Esophagus muscularis mucosa (tissue), 4 donors: Measurements from ENCODE around the gene B3GALT4. TPM values are rescaled to one million over a fixed set of nuclear protein-coding genes. Genes with fewer than 3 reads are reported as not detected.

ENCODE experiments used
- DNase-seq: peaks from one replicate; pipeline ENCODE4 v3.0.0-alpha.2; 2017; ENCODE audit errors: extremely low spot score
- H3K27ac ChIP-seq, 4 donors: fragments of 200-600 bp; sonication (generic); replicated peaks in 1 of 4; 1 replicate in 3 of 4; 2 replicates in 1 of 4; pipeline ENCODE4 v1.5.1; 2016 to 2019; ENCODE audit warnings: mild to moderate bottlenecking in 1 of 4
- H3K27me3 ChIP-seq, 4 donors: fragments of 200-600 bp; sonication (generic); one replicate each; pipeline versions ENCODE4 v1.5.1 to v1.6.0; 2016 to 2019
- H3K36me3 ChIP-seq, 4 donors: fragments of 200-600 bp; sonication (generic); one replicate each; pipeline ENCODE4 v1.5.1; 2016 to 2019
- H3K4me1 ChIP-seq, 4 donors: fragments of 200-600 bp; sonication (generic); one replicate each; pipeline ENCODE4 v1.5.1; 2016 to 2019
- H3K4me3 ChIP-seq, 4 donors: fragments of 200-600 bp; sonication (generic); 1 replicate in 2 of 4; 2 replicates in 2 of 4; pipeline ENCODE4 v1.5.1; 2016 to 2019; ENCODE audit warnings: mild to moderate bottlenecking in 4 of 4, moderate library complexity in 1 of 4
- H3K9me3 ChIP-seq, 4 donors: fragments of 200-600 bp; sonication (generic); 1 replicate in 3 of 4; 2 replicates in 1 of 4; pipeline ENCODE4 v1.5.1; 2016 to 2019
- CTCF ChIP-seq, 3 experiments: fragments of 200-600 bp in 2 of 3; fragments of 450-650 bp in 1 of 3; sonication (generic) in 2 of 3; IDR thresholded peaks; one replicate each; pipeline ENCODE4 v1.5.1; 2017 to 2019; ENCODE audit warnings: antibody characterized with exemption in 3 of 3, mild to moderate bottlenecking in 2 of 3, moderate library complexity in 1 of 3
- EP300 ChIP-seq: sonication (generic); formaldehyde crosslinking; IDR thresholded peaks from one replicate; pipeline ENCODE4 v1.6.1; 2017; ENCODE audit warnings: antibody characterized with exemption
- POLR2A ChIP-seq: fragments of 450-650 bp; IDR thresholded peaks from one replicate; pipeline ENCODE4 v1.6.1; 2017; ENCODE audit warnings: antibody characterized with exemption, moderate library complexity, mild to moderate bottlenecking, low read depth
- POLR2AphosphoS5 ChIP-seq, 2 donors: sonication (generic); formaldehyde crosslinking; IDR thresholded peaks; one replicate each; pipeline ENCODE4 v1.6.1; 2017; ENCODE audit warnings: antibody characterized with exemption in 2 of 2
- WGBS: methylation state at CpG from one replicate; pipeline ENCODE4 v1.1.5; 2018; 5-methylcytosine and 5-hydroxymethylcytosine counted together
- intact Hi-C: fragments of 100-400 bp; cut with DNase I; formaldehyde crosslinking; loops from one replicate; pipeline ENCODE4 v1.15.1; 2023
- total RNA-seq, 4 donors: library from RNA; depleted of rRNA; stranded (reverse); fragments of >200 nt; gene quantifications; one replicate each; pipeline versions ENCODE4 v1.1.0 to v1.2.1, GENCODE V29; 2016

The B3GALT4 gene
- total RNA-seq, 4 donors from 2014 or later: 13.1 to 26.8 (median 24.2) TPM

GRCh38 chr6:33286946-33287914 is 10.3 kb downstream of the B3GALT4 start:
- peaks cover 20 to 31% (median 26%) of the 10 kb centered on the region in 4 donors for H3K4me1 ChIP-seq
- no peak for DNase-seq
- intact Hi-C loops: no loop called here
- TF ChIP-seq POLR2A (no peak), CTCF (IDR thresholded peaks at IDR 0.05) (no peak), EP300 (no peak), POLR2AphosphoS5 (IDR thresholded peaks at IDR 0.05) (no peak)
- H3K4me3 ChIP-seq: no peak overlapping the region
- H3K36me3 ChIP-seq: peaks cover 34 to 74% (median 69%) of the 10 kb centered on the region in 4 donors
- H3K27ac ChIP-seq: no peak overlapping the region
- no peaks in the 10 kb centered on the region for H3K9me3 ChIP-seq
- 91% methylated on average over 18 of the region's 22 CpGs for WGBS
- no peaks in the 10 kb centered on the region for H3K27me3 ChIP-seq

- TF ChIP-seq POLR2A (no peak), POLR2AphosphoS5 (IDR thresholded peaks at IDR 0.05) (no peak), EP300 (no peak), CTCF (IDR thresholded peaks at IDR 0.05) (no peak)
- Histone ChIP-seq H3K27ac (peak overlapping the region; percentile 72 to 87 (median 81)), H3K27me3 (no peaks in the 10 kb centered on the region), H3K9me3 (no peaks in the 10 kb centered on the region), H3K4me3 (peak overlapping the region; percentile 62 to 76 (median 75)), H3K36me3 (peaks cover 33 to 74% (median 69%) of the 10 kb centered on the region in 4 donors), H3K4me1 (peaks cover 20 to 31% (median 26%) of the 10 kb centered on the region in 4 donors)
- intact Hi-C loops: no loop called here
- 30% methylated on average over 10 of the region's 21 CpGs for WGBS
- DNase-seq: no peak
Observed at GRCh38 chr6:33288141-33288920, 11.4 kb downstream of the B3GALT4 start.

- H3K9me3 ChIP-seq: no peaks in the 10 kb centered on the region
- TF ChIP-seq POLR2AphosphoS5 (IDR thresholded peaks at IDR 0.05): peak; percentile 55 to 82
- no peak for TF ChIP-seq EP300
- TF ChIP-seq CTCF (IDR thresholded peaks at IDR 0.05): peak in 1 of 3 experiments; percentile 4
- TF ChIP-seq POLR2A: peak; percentile 9
- WGBS: under 1% methylated on average over 38 of the region's 43 CpGs
- peak within 1 kb of the TSS; percentile 62 to 76 (median 75) for H3K4me3 ChIP-seq
- peaks cover 20 to 32% (median 26%) of the 10 kb centered on the region in 4 donors for H3K4me1 ChIP-seq
- peak; percentile 95 for DNase-seq
- peak within 1 kb of the TSS; percentile 72 to 87 (median 81) for H3K27ac ChIP-seq
- no peaks in the 10 kb centered on the region for H3K27me3 ChIP-seq
- H3K36me3 ChIP-seq: peaks cover 26 to 74% (median 71%) of the 10 kb centered on the region in 4 donors
- intact Hi-C loops: no loop called here
Observed at GRCh38 chr6:33288921-33289783, 12.2 kb downstream of the B3GALT4 start, which contains the start of the genes PFDN6 and WDR46. TSS of gene PFDN6 (plus strand) at chr6:33289601. CDS start at chr6:33289857, 256 bp downstream. TSS of gene WDR46 (minus strand) at chr6:33289239. CDS start at chr6:33289170, 69 bp downstream.

GRCh38 chr6:33289784-33290315 is 12.9 kb downstream of the B3GALT4 start:
- Histone ChIP-seq H3K27ac (peak overlapping the region; percentile 72 to 87 (median 81)), H3K27me3 (no peaks in the 10 kb centered on the region), H3K36me3 (peaks cover 32 to 74% (median 69%) of the 10 kb centered on the region in 4 donors), H3K4me3 (peak overlapping the region; percentile 62 to 76 (median 75)), H3K9me3 (no peaks in the 10 kb centered on the region), H3K4me1 (peaks cover 20 to 39% (median 28%) of the 10 kb centered on the region in 4 donors)
- no peak for DNase-seq
- intact Hi-C loops: no loop called here
- WGBS: 5% methylated on average over 14 of the region's 14 CpGs
- TF ChIP-seq POLR2A (no peak), POLR2AphosphoS5 (IDR thresholded peaks at IDR 0.05) (no peak), CTCF (IDR thresholded peaks at IDR 0.05) (no peak), EP300 (no peak)
